HG03159 (cell line): Measurements from ENCODE around the gene PDK4.

Experiments
- ATAC-seq: cut with Tn5 transposase; IDR thresholded peaks from one replicate; pipeline ENCODE4 v1.9.1; 2021; ENCODE audit warnings: mild to moderate bottlenecking, moderate library complexity; ENCODE audit not compliant: unreplicated experiment

The PDK4 gene

DNA sequence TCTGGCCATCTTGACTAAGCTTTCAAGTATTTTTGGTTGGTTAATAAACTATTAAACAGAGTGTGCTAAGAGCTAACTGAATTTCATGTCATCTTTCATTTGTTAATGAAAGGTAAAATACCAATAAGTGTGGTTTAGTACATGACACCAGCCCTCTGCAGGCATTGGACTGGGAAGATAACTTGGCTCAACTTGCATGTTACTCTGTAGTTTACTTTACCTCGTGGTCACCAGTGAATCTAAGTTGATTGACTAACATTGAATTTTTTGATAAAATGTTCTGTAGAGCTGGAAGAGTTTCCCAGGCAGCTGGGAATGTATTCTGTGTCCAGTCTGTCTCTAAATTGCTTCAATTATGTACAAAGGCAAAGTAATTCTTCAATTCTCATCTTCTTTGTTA lies 60.7 kb downstream of the PDK4 start:
- no peak for ATAC-seq

- ATAC-seq: no peak
Observed at GRCh38 chr7:95534796-95535195, 61.5 kb downstream of the PDK4 start.
